Measurements from ENCODE around the gene RNF115. TPM values are rescaled to one million over a fixed set of nuclear protein-coding genes. Genes with fewer than 3 reads are reported as not detected.

Gene RNF115
- total and polyA plus RNA-seq, 2 of the 13 experiments (the other 11 are each of a cell fraction or from before 2014, with no cell fraction given) = 6.0 to 10.1 TPM

DNA sequence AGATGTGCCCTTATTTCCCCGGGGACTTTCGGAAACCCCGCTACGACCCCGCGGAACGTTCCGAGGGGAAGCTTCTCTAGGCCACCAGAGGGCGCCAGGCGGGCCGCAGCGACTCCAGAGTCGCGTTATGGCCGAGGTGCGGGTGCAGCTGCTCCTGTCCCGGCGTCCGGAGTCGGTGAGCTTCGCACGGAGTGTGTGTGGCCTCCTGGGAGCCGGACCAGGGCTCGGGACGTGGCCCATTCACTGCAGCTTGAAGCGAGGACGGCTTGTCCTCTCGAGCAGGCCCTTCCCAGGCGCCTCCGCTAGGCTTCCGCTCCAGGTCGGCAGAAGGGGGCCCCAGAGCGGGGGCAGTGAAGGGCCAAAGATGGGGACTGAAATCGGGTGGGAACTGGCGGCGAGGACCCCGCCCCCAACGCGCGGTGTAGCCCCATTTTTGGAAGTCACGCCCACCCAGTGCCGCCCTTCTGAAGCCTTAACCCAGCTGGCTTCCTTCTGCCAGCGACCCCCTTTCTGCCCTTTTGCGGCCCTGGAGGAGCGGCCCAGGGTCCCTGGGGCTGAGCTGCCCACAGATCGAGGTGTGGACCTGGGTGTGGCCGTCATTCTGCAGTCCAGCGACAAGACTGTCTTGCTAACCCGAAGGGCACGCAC lies 21.7 kb upstream of the RNF115 start, which contains the start of gene NUDT17 (continued):
- TF ChIP-seq TAF15 (IDR thresholded peaks at IDR 0.05; ENCODE audit: low read depth, low read length, poor library complexity, severe bottlenecking) (peak; percentile 59), NFE2L2 (IDR thresholded peaks at IDR 0.05; ENCODE audit: low read length) (no peak), PHF8 (CRISPR knock-in tag; IDR thresholded peaks at IDR 0.05) (peak; percentile 79), ZNF616 (CRISPR knock-in tag; IDR thresholded peaks at IDR 0.05; ENCODE audit: low read depth) (no peak; the same call in 1 of the 2 replicates), SMAD1 (CRISPR knock-in tag; IDR thresholded peaks at IDR 0.05; ENCODE audit: borderline replicate concordance, low read depth) (no peak), RFX3 (CRISPR knock-in tag; IDR thresholded peaks at IDR 0.05) (no peak), TOE1 (CRISPR knock-in tag; IDR thresholded peaks at IDR 0.05) (no peak), ZNF501 (CRISPR knock-in tag; IDR thresholded peaks at IDR 0.05) (peak; percentile 60; the same call in 1 of the 2 replicates), TRIM24 (CRISPR knock-in tag; IDR thresholded peaks at IDR 0.05) (no peak), HNRNPK (IDR thresholded peaks at IDR 0.05; ENCODE audit: low read depth, low read length, poor library complexity, severe bottlenecking) (no peak), SRSF1 (optimal IDR thresholded peaks at IDR 0.05; ENCODE audit: low read depth, low read length) (peak; percentile 39), ZNF331 (CRISPR knock-in tag; IDR thresholded peaks at IDR 0.05) (peak; percentile 70; the same call in 1 of the 2 replicates), ZZZ3 (CRISPR knock-in tag; IDR thresholded peaks at IDR 0.05; ENCODE audit: borderline replicate concordance) (no peak), KDM2A (CRISPR knock-in tag; IDR thresholded peaks at IDR 0.05; ENCODE audit: borderline replicate concordance, low read depth) (peak; percentile 100), RARG (CRISPR knock-in tag; IDR thresholded peaks at IDR 0.05; ENCODE audit: low read depth) (no peak), RFX1 (IDR thresholded peaks at IDR 0.05) (no peak), SIX1 (CRISPR knock-in tag; IDR thresholded peaks at IDR 0.05; ENCODE audit: borderline replicate concordance) (no peak), IKZF1 (IDR thresholded peaks at IDR 0.05) (no peak), ZNF12 (CRISPR knock-in tag; IDR thresholded peaks at IDR 0.05) (no peak), ZNF746 (CRISPR knock-in tag; IDR thresholded peaks at IDR 0.05) (0 out of 2 replicates have a peak, but pooled peaks have one; percentile 36), ZNF224 (CRISPR knock-in tag; IDR thresholded peaks at IDR 0.05) (no peak), ZNF569 (CRISPR knock-in tag; IDR thresholded peaks at IDR 0.05; ENCODE audit: borderline replicate concordance) (no peak)
- TF ChIP-seq, protein P1, sequence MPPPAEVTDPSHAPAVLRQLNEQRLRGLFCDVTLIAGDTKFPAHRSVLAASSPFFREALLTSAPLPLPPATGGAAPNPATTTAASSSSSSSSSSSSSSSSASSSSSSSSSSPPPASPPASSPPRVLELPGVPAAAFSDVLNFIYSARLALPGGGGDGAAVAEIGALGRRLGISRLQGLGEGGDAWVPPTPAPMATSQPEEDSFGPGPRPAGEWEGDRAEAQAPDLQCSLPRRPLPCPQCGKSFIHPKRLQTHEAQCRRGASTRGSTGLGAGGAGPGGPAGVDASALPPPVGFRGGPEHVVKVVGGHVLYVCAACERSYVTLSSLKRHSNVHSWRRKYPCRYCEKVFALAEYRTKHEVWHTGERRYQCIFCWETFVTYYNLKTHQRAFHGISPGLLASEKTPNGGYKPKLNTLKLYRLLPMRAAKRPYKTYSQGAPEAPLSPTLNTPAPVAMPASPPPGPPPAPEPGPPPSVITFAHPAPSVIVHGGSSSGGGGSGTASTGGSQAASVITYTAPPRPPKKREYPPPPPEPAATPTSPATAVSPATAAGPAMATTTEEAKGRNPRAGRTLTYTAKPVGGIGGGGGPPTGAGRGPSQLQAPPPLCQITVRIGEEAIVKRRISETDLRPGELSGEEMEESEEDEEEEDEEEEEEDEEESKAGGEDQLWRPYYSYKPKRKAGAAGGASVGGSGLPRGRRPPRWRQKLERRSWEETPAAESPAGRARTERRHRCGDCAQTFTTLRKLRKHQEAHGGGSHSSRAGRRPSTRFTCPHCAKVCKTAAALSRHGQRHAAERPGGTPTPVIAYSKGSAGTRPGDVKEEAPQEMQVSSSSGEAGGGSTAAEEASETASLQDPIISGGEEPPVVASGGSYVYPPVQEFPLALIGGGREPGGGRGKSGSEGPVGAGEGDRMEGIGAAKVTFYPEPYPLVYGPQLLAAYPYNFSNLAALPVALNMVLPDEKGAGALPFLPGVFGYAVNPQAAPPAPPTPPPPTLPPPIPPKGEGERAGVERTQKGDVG (CRISPR knock-in tag; IDR thresholded peaks at IDR 0.05; ENCODE audit: borderline replicate concordance) = no peak; the same call in 1 of the 2 replicates
- TF ChIP-seq, protein P2, sequence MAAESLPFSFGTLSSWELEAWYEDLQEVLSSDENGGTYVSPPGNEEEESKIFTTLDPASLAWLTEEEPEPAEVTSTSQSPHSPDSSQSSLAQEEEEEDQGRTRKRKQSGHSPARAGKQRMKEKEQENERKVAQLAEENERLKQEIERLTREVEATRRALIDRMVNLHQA (CRISPR knock-in tag; IDR thresholded peaks at IDR 0.05) = no peak
- TF ChIP-seq, protein P3, sequence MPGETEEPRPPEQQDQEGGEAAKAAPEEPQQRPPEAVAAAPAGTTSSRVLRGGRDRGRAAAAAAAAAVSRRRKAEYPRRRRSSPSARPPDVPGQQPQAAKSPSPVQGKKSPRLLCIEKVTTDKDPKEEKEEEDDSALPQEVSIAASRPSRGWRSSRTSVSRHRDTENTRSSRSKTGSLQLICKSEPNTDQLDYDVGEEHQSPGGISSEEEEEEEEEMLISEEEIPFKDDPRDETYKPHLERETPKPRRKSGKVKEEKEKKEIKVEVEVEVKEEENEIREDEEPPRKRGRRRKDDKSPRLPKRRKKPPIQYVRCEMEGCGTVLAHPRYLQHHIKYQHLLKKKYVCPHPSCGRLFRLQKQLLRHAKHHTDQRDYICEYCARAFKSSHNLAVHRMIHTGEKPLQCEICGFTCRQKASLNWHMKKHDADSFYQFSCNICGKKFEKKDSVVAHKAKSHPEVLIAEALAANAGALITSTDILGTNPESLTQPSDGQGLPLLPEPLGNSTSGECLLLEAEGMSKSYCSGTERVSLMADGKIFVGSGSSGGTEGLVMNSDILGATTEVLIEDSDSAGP (CRISPR knock-in tag; IDR thresholded peaks at IDR 0.05; ENCODE audit: borderline replicate concordance) = peak; percentile 85; the same call in 1 of the 2 replicates
- TF ChIP-seq, protein P4, sequence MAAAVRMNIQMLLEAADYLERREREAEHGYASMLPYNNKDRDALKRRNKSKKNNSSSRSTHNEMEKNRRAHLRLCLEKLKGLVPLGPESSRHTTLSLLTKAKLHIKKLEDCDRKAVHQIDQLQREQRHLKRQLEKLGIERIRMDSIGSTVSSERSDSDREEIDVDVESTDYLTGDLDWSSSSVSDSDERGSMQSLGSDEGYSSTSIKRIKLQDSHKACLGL (CRISPR knock-in tag; IDR thresholded peaks at IDR 0.05) = peak; percentile 77

Measured in HepG2 (cell line).